GM18858 (cell line): Measurements from ENCODE around the gene CHPF2.

Experiments
- ATAC-seq: cut with Tn5 transposase; IDR thresholded peaks from one replicate; pipeline ENCODE4 v1.9.1; 2021; ENCODE audit not compliant: unreplicated experiment

Gene CHPF2

DNA sequence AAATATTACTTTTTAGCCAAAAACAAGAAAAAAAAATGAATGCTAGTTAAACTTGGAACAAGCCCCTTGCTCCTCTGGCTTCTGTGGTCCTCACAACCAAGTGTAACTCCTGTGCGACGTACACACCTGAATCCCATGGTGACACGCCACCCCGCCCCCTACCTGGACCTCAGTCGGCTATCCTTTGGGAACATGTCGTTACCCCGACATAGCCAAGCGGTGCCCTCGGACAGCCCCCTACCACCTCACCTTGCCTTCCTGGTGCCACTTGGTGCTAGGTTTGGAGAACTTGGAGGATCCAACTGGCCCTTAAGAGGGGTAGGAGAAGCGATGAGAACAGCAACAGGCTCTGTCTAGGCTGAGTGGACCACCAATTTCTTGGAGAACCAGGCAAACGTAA is 28.2 kb downstream of the CHPF2 start:
- no peak for ATAC-seq

DNA sequence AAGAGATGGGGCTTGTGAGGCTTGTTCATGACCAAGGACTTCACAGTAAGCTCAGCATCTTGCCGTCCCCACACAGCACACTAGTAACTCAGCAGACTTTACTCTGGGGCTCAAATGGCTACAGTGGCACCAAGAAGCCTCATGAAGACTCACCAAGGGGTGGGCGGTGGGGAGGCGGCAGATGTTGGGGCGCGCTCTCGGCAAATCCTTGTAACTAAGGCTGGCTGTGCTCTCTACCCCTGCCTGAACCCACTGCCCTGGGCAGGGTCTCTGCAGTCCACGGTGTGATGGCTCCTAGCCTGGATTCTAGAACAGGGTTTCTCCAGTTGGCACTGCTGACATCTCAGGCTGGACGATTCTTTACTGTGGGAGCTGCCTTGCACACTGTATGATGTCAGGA is 28.6 kb downstream of the CHPF2 start:
- ATAC-seq = no peak

DNA sequence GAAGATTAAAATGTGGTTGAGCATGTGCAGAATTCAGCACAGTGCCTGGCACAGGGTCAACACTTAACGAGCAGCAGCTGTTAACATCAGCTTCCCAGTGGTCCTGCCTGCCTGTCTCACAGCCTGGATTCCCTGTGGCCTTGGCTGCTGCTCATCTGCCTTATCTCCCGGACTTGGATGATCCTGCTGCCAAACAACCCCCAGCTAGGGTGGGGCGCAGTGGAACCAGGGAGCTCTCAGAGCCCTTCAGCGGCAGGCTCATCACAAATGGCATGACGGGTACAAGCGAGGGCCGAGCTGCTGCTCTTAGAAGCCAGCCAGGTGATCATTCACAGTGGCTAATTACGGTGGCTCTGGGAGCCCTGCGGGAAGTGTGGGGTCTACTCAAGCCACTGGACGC is 29.2 kb downstream of the CHPF2 start:
- ATAC-seq = no peak

DNA sequence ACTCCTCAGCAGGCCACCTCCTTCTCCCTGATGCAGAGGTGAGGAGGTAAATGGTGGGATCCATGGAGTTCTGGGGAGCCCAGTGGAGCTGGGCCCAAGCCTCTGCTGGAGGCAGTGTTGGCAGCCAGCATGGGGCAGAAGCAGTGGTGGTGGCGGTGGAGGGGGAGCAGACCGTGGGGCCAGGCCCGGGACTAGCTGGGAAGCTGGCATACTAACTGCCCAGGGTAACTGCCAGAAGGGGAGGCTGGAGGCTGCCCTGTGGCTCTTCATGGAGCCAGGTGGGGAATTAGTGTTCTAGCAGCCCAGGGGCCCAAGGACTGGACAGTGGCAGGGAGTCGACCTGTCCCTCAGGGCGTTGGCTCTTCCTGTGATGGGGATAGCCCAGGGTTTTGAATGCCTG is 32.3 kb downstream of the CHPF2 start:
- ATAC-seq = no peak

DNA sequence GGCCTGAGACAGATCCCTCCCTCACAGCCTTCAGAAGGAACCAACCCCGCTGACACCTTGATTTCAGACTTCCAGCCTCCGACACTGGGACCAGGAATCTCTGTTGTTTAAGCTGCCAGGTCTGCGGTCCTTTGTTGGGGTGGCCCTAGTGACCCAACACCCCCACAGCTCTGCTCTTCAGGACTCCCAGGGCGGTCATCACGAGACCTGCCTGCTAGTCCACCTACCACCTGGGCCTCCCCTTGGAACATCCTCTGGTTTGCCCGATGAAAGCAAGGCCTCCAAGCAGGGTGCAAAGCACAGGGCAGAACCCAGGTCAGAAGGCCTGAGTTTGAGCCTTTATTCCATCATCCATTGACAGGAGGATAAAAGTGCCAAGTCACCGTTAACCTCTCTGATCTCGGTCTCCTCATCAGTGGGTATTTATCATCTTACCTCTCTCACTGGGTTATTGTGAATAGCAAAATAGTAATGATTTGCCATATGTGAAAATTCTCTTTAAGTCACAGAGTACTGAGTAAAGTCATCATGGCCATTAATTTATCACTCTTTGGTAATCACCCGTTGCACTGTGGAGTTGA is 33.2 kb downstream of the CHPF2 start:
- ATAC-seq = no peak

DNA sequence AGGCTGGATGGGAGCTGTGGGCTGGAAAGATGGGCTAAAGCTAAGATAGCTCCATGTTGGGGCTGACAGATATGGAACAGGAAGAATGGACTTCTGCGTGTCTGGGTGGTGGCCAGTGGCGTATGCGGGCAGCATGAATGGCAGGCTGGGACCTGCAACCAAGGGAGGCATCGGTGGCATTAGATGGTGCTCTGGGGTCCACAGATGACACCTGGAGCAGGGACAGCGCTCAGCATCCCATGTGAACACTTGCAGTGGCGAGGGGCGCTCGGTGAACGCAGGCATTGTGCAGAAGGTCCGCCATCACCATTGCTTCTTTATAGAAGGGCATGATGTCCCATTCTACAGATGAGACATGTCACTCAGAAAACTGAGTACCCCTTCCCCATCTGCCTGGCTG is 37.2 kb downstream of the CHPF2 start:
- ATAC-seq = no peak

DNA sequence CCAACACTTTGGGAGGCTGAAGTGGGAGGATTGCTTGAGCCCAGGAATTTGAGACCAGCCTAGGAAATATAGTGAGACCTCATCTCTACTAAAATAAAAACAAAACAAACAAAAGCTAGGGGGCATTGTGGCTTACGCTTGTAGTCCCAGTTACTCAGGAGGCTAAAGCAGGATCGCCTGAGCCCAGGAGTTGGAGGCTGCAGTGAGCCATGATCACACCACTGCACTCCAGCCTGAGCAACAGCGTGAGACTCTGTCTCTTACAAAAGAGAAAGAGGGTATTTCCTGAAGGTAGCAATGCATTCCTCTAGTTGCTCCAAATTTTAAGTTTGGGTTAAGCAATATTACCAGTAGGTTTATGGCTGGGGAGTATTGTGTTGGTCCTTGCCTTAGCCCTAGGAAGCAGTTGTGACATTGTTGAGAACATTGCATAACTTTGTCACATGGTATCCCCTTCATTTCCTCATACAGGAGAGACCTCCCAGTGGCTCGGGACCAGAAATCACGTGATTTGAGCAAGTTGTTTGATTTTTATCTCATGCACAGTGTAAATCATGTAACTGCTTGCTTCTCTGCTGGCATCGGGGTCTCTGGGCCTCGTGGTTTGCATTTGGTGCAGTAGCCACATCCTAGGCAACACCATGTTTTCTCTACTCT is 39.5 kb downstream of the CHPF2 start:
- ATAC-seq = no peak

DNA sequence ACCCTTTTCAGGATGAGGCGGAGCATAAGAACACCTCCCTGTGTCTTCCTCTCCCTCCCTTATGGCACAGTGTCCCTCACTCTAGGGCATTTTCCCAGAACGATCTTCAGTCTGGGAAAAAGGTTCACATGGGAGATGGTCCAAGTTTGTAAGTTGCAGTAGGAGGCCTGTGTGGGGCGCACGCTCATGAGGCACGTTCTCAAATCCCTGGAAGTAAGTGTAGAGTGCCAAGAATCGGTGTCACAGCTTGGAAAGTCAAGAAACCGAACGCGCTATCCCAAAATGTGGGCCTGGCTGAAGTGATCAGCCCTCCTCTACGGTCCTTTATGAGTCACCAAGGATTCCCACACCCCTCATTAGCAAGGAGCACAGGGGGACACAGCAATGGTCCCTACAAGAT is 40.1 kb downstream of the CHPF2 start:
- ATAC-seq = no peak

DNA sequence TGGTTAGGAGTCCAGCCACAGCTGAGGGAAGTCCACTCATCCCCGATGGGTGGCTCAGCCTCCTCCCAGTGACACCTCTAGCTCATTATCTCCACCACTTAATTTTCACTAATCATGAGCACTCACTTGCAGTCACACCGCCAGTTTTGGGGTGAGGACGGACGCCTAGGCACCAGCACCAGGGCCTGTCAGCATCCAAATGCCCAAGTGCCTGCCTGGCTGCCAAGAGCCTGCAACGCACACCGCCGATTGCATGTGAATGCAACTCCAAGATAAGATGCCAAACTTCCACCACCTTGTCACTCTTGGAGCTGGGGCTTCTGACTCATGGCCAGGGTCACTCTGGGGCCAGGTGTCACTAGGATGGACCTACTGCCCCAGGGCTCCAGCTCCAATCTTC is 40.6 kb downstream of the CHPF2 start:
- ATAC-seq = no peak

DNA sequence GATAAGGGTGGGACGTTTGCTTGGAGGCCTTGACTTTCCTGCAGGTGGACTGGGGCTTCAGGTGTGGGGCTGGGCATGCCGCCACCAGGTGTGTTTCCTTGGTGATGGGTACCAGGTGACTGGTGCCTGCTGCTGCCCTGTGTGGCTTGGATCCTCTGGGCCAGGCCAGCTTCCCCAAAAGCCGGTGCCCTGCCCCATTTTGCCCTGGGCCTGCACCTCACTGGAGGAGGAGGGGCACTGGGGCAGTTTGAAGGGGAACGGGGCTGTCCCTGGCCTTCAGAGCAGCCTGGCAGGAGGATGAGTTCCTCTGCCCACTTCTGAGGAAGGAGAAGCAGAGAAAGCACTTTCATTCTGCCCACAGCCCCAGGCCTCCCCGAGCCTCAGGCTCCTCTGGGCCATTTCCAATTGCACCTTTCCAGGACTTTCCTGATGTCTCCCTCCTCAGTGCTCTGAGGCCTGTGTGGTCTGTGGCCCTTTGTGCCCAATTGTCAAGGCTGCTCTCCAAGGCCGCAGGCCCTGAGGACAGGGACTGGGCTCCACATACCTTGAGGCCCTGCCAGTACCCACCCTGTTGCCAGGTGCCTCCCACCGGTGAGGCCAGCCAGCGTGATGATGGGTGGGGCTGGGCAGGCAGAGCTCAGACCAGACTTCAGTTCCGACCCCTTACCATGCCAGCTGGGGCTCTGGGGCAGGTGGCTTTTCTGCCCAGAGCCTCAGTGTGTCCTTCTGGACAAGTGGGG is 41.5 kb downstream of the CHPF2 start:
- no peak for ATAC-seq

DNA sequence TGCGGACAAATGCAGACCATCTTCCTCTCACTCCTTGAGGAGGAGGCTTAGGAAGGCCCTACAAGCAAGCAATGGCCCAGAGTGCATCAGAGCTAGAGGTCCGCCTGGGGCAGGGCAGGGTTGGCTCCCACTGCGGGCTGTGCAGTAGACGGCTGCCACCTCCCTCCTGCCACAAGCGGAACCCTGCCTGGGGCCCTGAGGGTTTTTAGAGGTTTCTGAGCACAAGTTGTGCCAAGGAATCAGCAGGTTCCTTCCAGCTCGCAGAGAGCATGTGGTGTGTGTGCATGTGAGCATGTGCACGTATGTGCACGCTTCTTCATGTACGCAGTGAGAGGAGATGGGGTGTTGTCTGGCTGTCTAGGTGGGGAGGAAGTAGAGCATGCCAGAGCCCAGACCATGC is 42.1 kb downstream of the CHPF2 start:
- ATAC-seq = no peak

DNA sequence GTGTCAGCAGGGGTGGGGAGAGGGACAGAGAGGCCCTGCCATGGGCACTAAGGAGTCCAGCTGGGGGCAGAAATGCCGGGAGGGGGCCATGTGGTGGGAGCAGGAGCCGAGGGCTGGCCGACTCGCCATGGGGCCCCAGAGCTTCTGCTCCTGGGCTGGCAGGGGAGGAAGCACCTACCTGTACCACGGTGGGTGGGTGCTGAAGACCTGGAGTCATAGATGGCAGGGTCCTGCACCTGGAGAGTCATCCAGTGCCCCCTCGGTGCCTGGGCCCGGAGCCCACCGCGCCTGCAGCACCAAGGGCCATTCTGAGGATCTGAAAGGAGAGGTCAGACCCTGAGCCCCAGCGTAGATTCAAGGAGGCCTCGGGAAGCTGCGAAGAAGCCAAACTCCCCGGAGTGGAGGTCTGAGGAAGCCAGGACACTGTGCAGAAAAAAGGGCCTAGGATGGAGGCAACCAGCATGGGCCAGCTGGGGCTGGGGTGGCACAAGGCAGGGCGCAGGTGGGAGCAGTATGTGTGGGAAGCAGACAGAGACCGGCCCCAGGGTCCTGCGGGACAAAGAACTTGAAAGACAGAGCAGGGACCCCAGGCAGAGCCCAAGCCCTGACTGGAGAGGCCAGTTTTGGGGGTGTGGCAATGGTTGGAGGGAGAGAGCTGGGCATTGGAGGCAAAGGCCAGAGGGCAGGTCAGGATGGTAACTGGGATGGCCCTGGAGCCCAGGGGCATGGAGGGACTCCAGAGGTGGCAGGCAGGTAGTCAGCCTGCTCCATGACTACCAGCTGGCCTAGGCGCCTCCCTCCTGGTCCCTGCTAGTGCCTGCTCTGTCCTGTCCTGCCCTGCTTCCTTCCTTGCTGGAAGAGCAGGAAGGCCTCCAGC is 42.9 kb downstream of the CHPF2 start:
- no peak for ATAC-seq

DNA sequence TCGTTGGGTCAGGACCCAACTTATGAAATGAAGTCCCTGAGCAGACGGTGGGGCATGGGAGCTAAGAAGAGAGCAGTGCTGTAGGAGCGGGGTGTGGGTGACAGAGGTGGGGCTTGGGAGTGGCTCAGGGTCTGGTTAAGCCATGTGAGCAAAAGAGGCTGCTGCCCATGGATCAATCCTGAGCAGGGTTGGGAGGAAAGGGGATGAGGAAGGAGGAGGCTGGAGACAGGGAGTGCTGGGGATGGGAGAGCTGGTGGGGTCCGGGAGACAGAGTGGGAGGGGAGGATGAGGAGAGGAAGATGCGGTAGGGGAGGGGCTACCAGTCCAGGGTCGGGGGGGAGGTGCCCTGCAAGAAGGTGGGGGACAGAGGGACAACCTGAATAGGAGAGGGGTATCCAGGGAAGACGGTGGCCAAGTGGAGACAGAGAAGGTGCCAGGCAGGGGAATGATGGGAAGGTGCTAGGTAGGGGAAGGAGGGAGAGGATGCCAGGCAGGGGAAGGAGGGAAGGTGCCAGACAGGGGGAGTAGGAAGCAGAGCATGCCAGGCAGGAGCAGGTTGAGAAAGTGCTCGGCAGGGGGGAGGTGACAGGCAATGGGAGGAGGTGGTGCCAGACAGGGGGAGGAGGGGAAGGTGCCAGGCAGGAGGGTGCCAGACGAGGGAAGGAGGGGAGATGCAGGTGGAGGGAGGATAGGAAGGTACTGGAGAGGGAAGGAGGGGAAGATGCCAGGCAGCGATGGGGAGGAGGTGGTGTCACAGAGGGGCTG is 43.7 kb downstream of the CHPF2 start:
- ATAC-seq = no peak

DNA sequence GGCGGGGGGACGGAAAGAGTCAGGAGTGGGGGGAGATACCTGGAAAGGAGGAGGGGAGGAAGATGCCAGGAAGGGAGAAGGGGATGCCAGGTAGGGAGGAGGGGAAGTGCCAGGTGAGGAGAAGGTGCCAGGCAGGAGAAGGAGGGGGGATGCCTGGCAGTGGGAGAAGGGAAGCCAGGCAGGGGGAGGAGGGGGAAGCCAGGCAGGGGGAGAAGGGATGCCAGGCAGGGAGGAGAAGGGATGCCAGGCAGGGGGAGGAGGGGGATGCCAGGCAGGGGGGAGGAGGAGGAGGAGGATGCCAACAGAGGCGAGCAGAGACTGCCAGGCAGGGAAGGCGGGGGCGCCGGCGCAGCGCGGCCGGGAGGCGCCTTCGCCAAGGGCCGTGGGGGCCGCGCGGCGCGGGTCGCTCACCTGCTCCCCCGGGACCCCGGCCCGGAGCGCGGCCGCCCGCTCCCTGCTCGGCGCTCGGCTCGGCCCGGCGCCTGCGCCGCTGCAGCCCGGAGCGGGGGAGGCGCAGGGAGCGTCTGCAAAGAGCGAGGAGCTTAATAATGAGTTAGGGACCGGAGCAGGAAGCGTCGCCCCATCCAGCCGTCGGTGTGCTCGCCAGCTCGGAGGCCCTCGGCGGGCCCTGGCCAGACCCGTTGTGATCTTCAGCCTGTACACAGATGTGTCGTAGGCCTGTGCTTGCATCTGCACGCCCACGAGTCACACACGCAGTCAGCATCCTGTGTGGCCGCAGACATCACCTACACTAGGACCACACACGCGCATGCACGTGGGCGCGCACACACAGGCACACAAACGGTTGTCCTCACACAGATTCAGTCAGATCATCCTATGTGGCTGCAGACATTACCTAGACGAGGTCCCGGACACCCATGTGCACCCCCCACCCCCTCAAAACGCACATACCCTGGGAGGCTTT is 44.6 kb downstream of the CHPF2 start:
- no peak for ATAC-seq

DNA sequence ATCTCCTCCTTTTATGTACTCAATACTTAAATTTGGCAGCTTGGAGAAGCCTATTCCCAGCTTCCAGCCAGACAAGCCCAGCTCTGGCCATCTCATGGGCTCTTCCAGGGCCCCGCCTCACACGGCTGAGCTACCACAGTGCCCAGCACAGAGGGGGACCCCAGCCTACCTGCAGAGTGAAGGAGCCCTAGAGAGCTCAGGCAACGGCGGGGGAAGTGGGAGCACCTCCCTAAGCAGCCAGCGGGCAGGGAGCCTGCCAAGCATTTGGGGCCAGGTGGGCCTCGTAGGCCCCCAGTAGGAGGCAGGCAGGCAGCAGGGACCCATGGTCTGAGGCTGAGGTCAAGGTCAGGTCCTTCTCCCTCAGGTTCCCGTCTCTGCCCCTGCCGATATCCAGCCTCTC is 45.3 kb downstream of the CHPF2 start:
- ATAC-seq = no peak

DNA sequence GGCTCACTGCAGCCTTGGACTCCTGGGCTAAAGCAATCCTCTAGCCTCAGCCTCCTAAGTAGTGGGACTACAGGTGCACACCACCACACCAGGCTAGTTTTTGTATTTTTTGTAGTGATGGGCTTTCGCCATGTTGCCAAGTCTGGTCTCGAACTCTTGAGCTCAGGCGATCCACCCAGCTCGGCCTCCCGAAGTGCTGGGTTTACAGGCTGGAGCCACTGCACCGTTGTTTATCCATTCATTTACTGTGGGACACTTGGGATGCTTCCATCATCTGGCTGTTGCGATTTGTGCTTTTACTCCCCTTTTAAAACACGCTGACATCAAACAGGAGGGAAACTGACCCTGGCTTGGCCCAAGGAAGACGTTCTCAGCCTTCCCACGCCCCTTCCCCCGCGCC is 46.7 kb downstream of the CHPF2 start:
- ATAC-seq = no peak

DNA sequence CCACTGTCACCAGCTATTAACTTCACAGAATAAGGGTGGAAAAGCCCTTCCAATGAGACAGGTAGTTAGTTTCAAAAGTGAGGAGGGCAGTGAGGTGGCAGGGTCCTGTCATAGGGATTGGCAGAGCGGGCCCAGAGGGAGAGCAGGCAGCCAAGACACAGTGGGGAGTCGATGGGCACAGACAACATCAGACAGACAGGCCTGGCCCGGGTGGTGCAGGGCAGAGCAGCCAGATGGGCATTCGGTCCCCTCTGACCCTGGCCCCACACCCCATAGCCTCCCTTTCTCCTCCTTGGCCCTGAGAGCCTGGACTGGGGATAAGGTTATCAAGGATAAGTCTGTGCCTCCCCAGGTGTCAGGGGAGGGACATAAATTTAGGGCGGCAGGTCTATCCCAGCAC is 47.6 kb downstream of the CHPF2 start:
- no peak for ATAC-seq

DNA sequence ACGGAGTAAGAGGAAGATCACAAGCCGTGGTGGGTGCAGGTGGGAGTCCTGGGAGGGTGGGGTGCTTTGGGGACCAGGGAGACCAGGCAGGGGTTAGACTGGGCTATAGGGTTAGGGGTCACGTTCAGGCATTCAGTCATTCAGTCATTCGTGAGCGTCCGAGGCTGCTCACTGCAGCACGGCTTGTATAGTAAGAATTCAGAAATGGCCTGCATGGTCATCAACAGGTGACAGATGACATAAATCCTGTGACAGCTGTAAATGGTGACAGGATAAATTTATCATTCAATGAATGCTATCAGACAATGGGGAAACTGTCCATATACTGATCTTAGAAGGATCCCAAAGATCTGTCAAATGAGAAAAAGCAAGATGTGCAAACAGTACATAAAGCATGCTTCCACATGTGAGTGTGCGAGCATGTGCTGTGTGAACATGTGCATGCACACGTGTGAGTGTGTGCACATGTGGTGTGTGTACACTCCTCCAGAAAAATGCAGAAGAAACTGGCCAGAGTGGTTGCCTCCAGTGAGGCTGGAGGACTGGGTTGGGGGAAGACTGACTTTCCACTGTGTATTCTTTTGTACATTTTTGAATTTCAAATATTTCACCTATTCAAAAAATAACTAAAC is 48.2 kb downstream of the CHPF2 start:
- ATAC-seq = no peak

DNA sequence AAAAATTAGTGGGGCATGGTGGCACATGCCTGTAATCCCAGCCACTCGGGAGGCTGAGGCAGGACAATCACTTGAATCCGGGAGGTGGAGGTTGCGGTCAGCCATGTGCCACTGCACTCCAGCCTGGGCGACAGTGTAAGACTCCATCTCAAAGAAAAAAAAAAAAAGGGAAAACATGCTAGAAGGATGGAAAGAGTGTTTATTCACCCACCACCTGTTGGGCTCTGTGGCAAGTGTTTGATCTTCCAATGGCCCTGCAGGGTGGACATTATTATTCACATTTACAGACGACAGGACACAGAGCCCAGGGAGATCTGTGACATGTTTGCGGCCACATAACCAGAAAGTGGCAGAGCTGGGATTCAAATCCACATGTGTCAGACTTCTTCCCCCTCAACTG is 49.4 kb downstream of the CHPF2 start:
- ATAC-seq = no peak
